ENCODE measurements around the gene HSPA1L.

DNA sequence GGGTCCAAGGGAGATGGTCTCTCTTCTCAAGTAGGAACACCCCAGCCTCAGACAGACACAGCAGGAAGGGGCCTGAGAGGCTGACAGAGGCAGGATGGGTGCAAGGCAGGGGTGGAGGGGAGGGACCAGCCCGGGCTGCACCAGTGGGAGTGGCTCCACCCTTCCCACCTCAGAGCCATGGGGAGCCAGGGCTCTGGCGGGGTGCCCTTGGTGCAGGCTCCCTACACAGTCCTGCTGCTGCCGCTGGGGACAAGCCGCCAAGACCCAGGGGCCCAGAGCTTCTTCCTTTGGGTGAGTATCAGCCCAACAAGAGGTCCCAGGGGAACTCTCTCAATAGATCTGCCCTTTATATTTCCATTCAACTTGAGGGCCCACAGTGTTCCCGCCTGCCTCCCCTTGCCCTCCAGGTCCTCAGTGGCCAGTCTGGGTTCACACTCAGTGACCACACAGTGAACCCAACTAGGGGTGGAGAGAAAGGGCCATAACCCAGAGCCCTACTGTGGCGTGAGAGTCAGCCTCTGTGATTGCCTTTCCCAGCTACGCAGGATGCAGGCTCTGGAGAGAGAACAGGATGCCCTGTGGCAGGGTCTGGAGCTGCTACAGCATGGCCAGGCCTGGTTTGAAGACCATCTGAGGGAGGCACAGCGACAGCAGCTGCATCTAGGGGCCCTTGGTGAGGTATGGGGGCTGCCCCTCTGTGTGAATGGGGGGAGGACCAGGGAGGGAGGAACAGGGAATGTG is 52.0 kb downstream of the HSPA1L start:
- TF ChIP-seq NFE2L2 (conservative IDR thresholded peaks at IDR 0.05; ENCODE audit: low read length) (no peak), RCOR1 (IDR thresholded peaks at IDR 0.05; ENCODE audit: low read depth, low read length) (no peak), RAD21 (conservative IDR thresholded peaks at IDR 0.05 in 1 of 2, IDR thresholded peaks at IDR 0.05 in 1 of 2) (no peak), POLR2A (IDR thresholded peaks at IDR 0.05; ENCODE audit: low read length) (no peak), ESRRA (IDR thresholded peaks at IDR 0.05; ENCODE audit: borderline replicate concordance, low read length) (no peak), ZFP36 (IDR thresholded peaks at IDR 0.05; ENCODE audit: borderline replicate concordance, partially characterized antibody) (no peak), MAFK (IDR thresholded peaks at IDR 0.05; ENCODE audit: partially characterized antibody) (no peak)
- TF ChIP-seq, protein P1, sequence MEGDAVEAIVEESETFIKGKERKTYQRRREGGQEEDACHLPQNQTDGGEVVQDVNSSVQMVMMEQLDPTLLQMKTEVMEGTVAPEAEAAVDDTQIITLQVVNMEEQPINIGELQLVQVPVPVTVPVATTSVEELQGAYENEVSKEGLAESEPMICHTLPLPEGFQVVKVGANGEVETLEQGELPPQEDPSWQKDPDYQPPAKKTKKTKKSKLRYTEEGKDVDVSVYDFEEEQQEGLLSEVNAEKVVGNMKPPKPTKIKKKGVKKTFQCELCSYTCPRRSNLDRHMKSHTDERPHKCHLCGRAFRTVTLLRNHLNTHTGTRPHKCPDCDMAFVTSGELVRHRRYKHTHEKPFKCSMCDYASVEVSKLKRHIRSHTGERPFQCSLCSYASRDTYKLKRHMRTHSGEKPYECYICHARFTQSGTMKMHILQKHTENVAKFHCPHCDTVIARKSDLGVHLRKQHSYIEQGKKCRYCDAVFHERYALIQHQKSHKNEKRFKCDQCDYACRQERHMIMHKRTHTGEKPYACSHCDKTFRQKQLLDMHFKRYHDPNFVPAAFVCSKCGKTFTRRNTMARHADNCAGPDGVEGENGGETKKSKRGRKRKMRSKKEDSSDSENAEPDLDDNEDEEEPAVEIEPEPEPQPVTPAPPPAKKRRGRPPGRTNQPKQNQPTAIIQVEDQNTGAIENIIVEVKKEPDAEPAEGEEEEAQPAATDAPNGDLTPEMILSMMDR (IDR thresholded peaks at IDR 0.05): no peak
- TF ChIP-seq, protein P2, sequence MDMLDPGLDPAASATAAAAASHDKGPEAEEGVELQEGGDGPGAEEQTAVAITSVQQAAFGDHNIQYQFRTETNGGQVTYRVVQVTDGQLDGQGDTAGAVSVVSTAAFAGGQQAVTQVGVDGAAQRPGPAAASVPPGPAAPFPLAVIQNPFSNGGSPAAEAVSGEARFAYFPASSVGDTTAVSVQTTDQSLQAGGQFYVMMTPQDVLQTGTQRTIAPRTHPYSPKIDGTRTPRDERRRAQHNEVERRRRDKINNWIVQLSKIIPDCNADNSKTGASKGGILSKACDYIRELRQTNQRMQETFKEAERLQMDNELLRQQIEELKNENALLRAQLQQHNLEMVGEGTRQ (IDR thresholded peaks at IDR 0.05): no peak
- TF ChIP-seq, protein P3, sequence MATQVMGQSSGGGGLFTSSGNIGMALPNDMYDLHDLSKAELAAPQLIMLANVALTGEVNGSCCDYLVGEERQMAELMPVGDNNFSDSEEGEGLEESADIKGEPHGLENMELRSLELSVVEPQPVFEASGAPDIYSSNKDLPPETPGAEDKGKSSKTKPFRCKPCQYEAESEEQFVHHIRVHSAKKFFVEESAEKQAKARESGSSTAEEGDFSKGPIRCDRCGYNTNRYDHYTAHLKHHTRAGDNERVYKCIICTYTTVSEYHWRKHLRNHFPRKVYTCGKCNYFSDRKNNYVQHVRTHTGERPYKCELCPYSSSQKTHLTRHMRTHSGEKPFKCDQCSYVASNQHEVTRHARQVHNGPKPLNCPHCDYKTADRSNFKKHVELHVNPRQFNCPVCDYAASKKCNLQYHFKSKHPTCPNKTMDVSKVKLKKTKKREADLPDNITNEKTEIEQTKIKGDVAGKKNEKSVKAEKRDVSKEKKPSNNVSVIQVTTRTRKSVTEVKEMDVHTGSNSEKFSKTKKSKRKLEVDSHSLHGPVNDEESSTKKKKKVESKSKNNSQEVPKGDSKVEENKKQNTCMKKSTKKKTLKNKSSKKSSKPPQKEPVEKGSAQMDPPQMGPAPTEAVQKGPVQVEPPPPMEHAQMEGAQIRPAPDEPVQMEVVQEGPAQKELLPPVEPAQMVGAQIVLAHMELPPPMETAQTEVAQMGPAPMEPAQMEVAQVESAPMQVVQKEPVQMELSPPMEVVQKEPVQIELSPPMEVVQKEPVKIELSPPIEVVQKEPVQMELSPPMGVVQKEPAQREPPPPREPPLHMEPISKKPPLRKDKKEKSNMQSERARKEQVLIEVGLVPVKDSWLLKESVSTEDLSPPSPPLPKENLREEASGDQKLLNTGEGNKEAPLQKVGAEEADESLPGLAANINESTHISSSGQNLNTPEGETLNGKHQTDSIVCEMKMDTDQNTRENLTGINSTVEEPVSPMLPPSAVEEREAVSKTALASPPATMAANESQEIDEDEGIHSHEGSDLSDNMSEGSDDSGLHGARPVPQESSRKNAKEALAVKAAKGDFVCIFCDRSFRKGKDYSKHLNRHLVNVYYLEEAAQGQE (IDR thresholded peaks at IDR 0.05): no peak
- TF ChIP-seq, protein P4, sequence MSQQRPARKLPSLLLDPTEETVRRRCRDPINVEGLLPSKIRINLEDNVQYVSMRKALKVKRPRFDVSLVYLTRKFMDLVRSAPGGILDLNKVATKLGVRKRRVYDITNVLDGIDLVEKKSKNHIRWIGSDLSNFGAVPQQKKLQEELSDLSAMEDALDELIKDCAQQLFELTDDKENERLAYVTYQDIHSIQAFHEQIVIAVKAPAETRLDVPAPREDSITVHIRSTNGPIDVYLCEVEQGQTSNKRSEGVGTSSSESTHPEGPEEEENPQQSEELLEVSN (IDR thresholded peaks at IDR 0.05; ENCODE audit: borderline replicate concordance, low read depth): no peak
